HG02642 (cell line): ENCODE results near the gene ZSWIM6.

Experiments
- ATAC-seq: cut with Tn5 transposase; IDR thresholded peaks from one replicate; pipeline ENCODE4 v1.9.1; 2021; ENCODE audit warnings: mild to moderate bottlenecking; ENCODE audit not compliant: unreplicated experiment, poor library complexity

ZSWIM6 gene

DNA sequence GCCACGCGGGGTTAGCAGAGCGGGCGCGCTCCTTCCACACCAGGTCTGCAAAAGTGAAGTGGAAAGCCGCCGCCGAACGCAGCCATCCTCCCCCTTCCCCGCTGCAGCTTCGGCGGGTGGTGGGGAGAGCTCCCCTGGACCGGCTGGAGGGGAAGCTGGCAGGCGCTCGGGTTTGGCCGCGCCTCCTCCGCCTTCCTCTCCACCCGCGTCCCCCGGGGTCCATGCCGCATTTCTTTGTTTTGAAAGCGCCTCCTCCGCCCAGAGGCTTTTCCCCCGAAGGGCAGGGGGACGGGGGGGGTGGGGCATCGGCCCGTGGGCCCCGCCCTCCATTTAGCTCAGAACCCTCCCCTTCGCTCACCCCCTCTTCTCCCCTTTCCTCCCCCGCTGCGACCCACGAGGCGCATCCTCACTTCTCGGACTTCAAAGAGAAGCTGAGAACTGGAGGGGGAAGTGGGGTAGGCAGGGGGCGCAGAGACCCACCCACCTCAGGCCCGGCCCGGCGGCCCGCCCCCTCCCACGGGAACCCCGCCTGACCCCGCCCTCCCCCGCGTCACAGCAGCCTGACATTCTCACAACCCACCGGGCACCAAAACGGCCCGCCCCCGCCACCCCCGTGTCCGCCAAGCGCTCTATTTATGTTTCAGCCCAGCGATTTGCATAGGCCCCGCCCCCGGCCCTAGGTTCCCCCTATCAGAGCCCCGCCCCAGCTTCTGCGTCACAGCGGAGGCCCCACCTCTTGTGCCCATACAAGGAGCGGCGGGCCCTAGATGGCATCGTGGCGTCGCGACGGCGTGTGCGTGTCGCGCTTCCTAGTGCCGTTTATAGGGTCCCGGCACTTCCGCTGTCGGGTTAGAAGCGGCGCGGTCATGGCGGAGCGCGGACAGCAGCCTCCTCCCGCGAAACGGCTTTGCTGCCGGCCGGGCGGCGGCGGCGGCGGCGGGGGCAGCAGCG is at the start of gene ZSWIM6:
ZSWIM6 (plus strand) TSS at position 852 of the 951 bp plus-strand sequence; CDS start at position 867, 15 bp downstream.
- peak; percentile 77 for ATAC-seq

DNA sequence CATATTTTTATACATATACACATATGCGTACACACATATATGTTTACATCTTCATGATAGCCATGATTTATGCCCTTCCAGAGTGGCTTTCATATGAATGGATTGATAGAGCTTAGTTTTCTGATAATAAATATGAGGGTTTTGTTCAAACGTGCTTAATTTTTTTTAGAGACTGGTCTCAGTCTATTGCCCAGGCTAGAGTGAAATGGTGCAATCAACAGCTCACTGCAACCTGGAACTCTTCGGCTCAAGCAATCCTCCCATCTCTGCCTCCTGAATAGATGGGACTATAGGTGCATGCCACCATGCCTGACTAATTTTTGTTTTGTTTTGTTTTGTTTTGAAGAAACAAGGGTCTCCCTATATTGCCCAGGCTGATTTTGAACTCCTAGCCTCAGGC is 48.6 kb upstream of the ZSWIM6 start:
- ATAC-seq = no peak

DNA sequence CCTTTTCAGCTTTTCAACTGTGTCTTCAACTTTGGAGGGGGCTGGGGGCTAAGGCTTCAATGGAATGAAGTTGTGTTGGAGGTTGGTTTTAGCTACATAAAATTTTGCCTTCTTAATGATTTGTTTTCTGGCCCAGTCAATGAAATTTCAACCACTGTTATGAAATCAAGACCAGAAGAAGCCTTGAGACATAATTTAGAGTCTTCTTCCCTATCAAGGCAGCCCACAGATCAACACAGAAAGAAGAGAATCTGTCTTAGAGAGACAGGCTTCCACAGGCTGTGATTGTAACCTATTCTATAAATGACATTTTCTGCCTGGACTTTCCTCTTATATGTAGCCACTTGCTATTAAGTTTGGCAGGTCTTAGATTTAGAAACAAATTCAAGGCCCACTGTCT is 46.5 kb upstream of the ZSWIM6 start:
- ATAC-seq = no peak

DNA sequence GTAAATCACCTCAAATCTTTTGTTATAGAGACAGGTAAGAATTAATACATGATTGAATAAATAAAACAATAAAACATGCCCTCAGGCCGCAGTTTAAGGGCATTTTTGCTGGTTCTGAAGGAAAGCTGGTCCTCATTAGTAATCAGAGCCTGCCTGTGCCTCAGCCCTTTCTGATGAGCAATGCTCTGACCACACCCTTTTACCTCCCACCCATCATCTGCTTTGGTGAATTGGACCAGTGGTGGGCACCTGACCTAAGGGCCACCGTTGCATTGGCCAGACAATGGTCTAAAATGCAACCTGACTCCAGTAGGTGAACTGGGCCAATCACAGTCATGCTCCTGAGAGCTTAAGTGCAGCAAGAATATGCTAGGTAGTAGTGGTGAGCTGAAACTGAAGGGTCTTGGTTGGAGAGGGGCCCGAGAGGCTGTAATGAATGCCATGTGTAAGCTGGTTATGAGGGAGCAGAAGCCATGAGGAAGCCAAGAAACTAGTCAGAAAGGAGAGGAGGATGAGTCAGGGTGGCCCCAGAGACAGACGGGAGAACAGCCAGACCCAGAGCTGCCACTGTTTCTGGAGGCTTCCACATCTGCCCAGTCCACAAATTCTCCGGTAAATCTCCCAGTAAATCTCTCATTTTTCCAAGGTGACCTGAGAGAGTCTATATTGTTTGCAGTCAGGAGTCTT is 45.5 kb upstream of the ZSWIM6 start:
- ATAC-seq = no peak

DNA sequence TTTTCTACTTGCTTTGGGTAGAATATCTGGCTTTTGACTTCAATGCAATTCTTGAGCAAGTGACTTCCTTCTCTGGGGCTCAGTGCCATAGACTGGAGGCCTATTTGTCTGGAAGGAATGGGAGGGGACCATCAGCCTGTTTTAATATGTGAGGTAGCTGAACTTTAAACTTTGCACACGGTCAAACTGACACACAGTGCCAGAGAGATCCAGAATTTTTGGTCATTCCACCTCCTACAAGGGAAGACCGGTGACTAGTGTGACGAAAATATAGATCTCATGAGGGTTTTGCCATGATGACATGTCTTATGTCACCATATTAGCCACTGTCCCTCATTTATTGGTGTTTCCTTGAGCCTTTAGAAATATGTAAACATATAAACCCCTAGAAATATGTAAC is 44.6 kb upstream of the ZSWIM6 start:
- no peak for ATAC-seq

DNA sequence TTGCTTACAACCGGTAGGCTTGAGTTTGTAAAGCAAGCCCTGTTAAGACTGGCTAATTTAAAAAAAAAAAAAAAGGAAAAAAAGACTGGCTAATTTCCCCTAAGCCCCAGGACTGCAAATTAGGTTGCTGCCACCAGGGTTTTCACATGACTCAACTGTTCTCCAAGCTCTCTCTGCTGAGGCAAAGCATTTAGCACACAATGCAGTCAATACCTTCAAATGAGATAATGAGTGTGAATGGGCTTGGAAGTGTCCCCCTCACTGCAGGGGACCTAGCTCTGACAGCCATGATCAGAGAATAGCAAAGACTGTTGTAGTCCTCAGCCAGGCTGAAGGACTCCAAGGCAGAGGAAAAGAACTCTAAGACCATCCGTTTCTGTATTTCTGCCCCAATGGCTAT is 42.8 kb upstream of the ZSWIM6 start:
- ATAC-seq = no peak

DNA sequence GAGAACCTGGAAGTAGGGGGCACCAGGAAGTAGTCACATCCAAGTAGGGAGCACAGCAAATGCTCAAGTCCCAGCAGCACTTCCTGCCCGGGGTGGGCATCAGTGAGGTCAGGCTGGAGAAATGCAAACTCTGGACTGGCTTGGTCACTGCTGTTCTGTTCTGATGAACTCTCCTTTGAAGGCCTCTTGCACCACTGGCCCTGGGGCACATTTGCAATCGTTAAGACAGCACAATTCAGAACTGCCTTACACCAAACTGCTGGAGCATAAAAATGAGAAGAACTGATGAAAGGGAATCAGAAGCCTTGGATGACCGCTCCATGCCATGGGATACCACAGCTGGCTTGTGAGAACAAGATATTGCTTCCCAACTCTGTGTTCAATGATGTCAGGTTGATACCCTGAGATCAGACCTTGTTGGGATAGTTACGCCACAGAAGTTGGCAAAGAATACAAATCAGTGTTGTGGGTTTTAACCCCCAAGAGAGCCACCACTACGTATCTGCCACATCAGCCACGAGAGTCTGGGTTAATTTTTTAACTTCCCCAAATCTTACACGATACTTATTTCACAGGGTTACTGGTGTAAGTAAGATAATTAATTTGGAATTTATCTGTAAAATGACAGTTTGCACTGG is 42.3 kb upstream of the ZSWIM6 start:
- ATAC-seq = no peak

DNA sequence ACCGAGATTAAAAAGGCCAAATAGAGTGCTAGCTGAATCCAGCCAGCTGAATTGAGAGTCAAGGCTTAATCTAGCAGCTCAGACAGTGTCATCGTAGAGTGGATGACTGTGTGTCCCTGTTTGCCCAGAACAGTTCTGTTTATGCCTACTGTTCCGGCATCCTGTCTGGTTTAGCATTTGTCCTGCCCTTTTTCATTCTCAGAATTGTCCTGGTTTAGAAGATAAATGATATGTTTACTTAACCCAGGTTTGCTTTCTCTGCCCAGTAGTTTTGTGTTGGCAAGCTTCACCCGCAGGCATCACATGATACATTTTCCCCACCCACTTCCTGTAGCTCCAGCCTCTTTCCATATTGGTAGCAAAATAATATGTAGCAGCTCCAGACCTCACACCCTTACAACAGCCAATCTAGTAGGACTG is 41.3 kb upstream of the ZSWIM6 start:
- ATAC-seq = no peak

DNA sequence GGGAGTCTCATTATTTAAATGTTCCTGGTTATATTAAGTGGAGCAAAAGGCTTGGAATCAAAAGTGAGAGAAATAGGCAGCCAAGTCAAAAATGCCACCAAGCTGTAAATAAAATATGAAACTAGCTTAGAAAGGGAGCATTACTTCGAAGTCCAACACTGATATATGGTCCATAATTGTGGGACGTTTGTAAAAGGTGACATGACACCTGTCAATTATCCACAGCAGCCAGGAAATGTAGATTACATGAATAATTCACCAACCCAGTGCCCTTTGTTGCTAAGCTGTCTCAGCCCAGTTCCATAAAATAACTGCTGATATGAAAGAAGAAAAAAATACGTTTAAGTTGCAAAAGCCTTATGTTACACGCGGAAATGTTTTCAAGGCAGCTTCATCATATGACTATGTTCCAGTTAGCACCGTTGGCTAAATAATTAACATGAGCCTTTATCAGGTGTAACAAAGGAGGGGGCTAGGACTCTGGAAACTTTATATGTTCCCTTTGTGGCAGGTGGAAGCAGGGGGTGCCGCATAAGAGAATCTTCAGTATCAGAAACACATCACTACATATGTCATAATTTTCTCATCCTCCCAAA is 39.9 kb upstream of the ZSWIM6 start:
- ATAC-seq = no peak

DNA sequence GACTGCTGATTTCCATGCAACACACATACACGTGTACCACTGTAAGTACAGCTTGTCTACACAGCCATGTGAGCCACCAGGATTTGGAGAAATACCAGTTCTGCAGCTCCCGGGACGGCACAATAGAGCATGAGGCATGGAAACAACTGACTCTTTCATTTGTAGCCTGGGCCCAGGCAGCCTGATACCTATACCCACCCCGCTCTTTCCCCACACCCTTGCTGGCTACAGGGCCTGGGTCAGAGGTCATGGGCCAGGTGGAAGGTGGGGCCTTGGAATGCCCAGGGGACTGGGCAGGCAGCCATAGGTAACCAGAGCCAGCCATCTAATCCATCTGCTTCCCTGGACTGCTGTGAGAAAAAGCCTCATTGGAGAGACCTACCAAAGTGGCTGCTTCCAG is 39.0 kb upstream of the ZSWIM6 start:
- ATAC-seq = no peak

DNA sequence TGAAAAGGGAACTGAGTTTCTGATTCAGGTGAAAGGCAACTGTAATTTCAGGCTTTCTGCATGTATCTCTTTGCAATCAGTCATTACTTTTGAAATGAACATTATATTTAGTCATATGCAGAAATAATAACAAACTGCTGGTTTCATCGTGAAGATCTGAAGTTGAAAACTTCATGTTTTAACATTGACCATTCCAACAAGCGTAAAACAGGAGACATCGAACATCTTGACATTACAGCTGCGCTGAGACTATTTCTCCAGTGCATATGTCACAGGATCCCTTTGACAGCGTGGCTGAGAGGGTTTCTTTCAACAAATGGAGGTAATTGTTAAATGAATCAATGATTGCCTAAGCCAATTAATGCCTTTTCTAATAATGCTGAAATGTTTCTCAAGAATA is 38.2 kb upstream of the ZSWIM6 start:
- ATAC-seq = no peak

DNA sequence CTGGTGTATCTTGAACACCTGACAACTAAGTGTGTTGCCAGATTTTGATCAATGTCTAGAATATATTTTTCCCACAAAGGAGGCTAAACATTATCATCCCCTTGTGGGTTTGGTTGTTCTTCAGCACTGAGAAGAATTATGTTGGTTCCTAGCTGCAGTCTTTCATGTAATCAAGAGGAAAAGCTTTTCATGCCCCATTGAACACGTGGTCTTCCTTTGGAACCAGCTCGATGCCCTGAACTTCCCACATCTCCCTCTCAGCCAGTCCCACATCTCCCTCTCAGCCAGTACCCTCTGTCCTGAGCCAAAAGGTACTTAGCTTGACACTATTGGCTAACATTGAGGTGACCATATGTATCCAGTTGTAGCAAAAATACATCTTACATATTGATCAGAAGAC is 36.7 kb upstream of the ZSWIM6 start:
- no peak for ATAC-seq

DNA sequence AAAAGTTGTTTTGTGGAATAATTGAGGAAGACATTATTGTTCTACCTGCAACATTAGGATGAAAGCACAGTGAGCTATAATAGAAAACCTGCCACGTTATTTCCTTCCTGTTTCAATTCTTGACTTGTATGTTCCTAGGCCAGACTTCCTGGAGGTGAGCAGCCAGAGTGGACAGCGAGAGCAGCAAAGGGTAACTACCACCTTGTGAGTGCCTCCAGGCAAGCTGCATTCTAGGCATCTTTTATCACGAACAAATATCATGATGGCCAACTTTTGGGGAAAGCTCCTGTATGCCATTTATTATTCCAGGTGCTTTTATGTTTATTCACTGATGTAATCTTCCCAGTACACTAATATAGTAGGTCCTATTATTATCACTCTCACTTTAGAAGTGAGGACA is 34.0 kb upstream of the ZSWIM6 start:
- ATAC-seq = no peak

DNA sequence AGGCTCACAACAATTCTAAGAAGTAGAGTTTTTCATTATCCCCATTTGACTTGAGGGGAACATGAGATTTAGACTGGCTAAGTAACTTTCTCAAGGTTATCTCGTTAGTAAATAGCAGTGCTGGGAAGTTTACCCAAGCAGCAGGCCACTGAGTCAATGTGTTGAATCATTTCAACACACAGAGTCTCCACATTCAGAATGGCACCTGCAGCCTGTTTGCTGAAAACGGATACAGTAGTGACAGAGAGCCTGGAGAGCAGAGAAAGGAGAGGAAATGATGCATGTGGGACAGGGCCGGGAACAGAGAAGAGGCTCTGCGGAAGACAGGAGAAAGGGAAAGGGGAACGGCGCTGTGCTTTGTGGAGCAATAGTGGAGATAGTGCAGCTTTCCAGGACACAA is 33.5 kb upstream of the ZSWIM6 start:
- no peak for ATAC-seq

DNA sequence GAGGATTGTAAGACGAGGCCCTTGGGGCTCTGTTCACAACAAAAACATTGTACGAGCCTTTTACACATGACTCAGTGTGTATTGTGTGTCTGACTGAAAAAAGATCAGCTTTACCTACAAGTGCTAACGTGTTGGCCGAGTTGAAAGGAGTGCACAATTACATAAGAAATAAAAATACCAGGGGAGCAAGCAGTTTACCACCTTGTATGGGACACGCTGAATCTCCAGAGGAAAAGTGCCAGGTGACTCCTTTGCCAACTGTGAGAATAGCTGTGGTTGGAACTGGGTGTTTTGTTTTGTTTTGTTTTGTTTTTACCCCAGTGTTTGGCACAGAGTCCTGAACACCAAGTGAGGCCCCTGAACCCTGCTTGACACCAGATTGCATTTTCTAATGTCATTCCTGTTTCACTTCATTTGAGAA is 32.8 kb upstream of the ZSWIM6 start:
- ATAC-seq = no peak

DNA sequence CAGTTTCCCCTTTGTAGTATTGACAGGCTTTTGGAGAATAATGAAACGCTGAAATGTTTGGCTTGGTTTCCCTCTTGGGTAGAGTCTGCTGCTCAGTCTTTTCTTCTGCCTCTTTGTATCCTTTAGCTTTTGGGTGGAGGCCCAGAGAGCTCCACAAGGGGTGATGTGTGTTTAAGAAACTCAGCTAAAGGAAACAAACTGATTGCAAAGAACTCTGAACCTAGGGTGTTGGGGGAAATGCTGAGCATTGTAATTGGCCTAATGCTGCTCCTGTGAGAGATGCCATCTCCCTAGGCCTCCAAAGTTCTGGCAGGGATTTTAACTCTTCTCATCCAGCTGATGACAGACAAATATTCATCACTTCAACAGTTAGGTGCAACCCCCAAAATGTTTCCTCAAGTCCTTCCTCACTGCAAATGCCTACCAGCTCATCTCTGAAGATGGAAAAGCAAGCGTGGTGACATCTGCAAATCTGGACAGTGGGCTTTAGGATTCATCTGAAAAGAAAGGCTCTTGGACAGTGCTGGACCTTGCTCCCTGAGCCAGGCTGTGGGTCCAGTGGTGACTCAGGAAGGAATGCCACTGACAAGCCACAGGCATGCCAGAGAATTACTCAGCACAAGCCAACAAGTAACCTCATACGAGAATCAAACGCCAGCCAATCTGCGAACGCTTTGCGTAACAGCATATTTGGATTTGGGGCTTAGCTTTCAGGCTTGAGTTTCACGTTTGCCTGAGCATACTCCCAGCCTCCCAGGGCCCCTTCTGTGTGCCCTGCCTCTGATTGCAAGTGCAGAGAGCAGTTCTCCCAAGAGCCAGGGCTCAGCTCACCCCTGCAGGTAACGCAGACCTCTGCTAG is 30.5 kb upstream of the ZSWIM6 start:
- no peak for ATAC-seq

DNA sequence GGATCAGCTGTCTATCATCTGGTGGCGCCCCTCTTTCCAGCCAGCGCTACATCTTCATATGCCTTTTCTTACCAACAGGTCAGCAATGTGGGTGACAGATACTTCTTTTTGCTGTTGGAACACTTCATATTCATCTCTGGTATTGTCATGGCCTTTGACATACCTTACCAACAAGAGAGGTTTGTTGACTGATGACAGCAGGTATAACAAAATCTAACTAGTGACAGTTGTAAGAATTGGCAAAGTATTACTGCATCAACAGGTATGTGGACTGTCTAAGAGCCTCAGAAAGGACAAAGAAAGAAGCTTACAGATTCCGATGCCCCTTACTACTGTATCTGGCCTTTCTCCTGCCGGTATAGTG is 29.9 kb upstream of the ZSWIM6 start:
- no peak for ATAC-seq

DNA sequence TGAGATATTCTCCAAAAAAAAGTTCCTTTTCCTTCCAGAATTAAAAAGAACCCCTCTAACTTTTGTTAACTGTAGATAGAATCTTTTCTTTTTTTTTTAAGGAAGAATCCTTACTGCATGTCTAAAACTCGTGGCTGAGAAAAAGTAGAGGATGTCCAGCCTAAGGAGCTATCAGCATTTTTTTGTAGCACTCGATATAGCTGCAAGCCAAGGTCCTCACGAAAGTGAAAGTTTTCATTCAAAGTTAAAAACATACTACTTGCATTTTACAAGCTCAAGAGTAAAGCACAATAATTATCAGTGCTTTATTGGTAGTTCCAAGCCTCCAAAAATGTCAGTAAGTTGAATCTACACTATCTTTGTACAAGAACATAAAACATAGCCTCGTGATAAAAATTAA is 28.7 kb upstream of the ZSWIM6 start:
- ATAC-seq = no peak

DNA sequence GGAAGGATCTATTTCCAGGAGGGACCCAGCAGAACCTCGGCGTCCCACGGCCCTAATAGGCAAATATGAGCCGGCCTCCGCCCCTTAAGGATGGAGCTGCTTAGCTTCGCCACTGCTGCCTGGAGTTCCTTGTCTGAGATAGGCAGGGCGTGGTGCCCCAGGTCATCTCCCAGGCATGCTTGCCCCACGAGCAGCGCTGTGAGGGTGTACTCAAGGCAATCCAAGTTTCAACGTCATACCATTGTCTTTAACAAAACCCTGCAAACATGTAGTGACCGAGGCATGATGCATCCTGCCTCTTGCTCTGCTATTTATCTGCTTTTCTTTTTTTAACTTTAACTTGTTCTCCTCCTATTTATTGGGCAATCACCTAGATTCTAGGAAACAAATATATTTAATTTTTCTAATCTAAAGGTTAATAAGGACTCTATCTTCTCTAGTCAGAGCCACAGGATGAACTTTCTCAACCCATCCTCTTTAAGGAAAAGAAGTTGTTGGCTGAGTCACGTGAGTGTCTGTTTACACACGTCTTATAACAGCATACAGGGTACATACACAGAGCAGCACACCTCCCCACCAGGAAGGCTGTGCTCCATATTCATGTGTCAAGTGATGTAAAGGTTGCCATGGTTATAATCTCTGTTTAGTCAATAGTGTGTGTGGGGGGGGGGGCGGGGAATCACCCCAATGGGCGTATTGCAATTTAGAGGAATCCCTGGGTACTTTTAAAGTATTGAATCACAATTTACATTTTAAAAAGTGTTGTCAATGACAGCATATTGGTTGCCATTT is 27.3 kb upstream of the ZSWIM6 start:
- ATAC-seq = no peak
